ACHN (cell line): Measurements from ENCODE around the gene RPL22L1.
"Not testable (repeated sequence)": the region's sequence is repeated elsewhere in the genome, so short reads cannot be mapped to it uniquely, and the experiment has no call there.

Experiments used
- DNase-seq: peaks from one replicate; pipeline ENCODE4 v3.0.0-alpha.2; 2015
- in situ Hi-C: cut with HindIII; loops from 2 replicates; pipeline ENCODE4 v1.10.0; 2017; ENCODE audit warnings: low sequenced_read_pairs, low pct_ligation_motif_present, low pct_unique_long_range_greater_than_20kb

RPL22L1 gene

GRCh38 chr3:170869645-170870593 is at the start of gene RPL22L1:
TSS of gene RPL22L1 (minus strand) at chr3:170870195. CDS start at chr3:170870167, 28 bp downstream.
- in situ Hi-C loops: no loop called here
- peak; percentile 94 for DNase-seq

- in situ Hi-C loops: no loop called here
- DNase-seq: no peak
These were observed 48.7 kb upstream of the RPL22L1 start for GRCh38 chr3:170918715-170919114.

- in situ Hi-C loops: no loop called here
- no peak for DNase-seq
These were observed 44.7 kb upstream of the RPL22L1 start for GRCh38 chr3:170914690-170915089.

GRCh38 chr3:170914212-170914611 is 44.2 kb upstream of the RPL22L1 start:
- no peak for DNase-seq
- in situ Hi-C loops: no loop called here

GRCh38 chr3:170911051-170911450 is 41.1 kb upstream of the RPL22L1 start:
- DNase-seq: no peak
- in situ Hi-C loops: no loop called here

- DNase-seq: no peak
- in situ Hi-C loops: no loop called here
These were observed 40.5 kb upstream of the RPL22L1 start for GRCh38 chr3:170910542-170910941.

- no peak for DNase-seq
- in situ Hi-C loops: no loop called here
These were observed 39.3 kb upstream of the RPL22L1 start for GRCh38 chr3:170909129-170909903.

- in situ Hi-C loops: no loop called here
- DNase-seq: peak; percentile 93
These were observed 38.5 kb upstream of the RPL22L1 start, which contains the start of gene EIF5A2 for GRCh38 chr3:170908235-170909116. TSS of gene EIF5A2 (minus strand) at chr3:170908637. CDS start at chr3:170907806, 831 bp downstream.

- peak; percentile 12 for DNase-seq
- in situ Hi-C loops: no loop called here
These were observed 37.7 kb upstream of the RPL22L1 start for GRCh38 chr3:170907637-170908234.

- DNase-seq: no peak
- in situ Hi-C loops: no loop called here
These were observed 35.9 kb upstream of the RPL22L1 start for GRCh38 chr3:170905862-170906261.

- in situ Hi-C loops: no loop called here
- DNase-seq: no peak
These were observed 33.1 kb upstream of the RPL22L1 start for GRCh38 chr3:170903123-170903522.

- DNase-seq: no peak
- in situ Hi-C loops: no loop called here
These were observed 29.5 kb upstream of the RPL22L1 start for GRCh38 chr3:170899455-170899854.

- in situ Hi-C loops: no loop called here
- no peak for DNase-seq
These were observed 28.0 kb upstream of the RPL22L1 start for GRCh38 chr3:170897978-170898377.

GRCh38 chr3:170897199-170897598 is 27.2 kb upstream of the RPL22L1 start:
- DNase-seq, in situ Hi-C loops: not testable (repeated sequence)

- no peak for DNase-seq
- in situ Hi-C loops: no loop called here
These were observed 26.8 kb upstream of the RPL22L1 start for GRCh38 chr3:170896781-170897180.

GRCh38 chr3:170896333-170896732 is 26.3 kb upstream of the RPL22L1 start:
- in situ Hi-C loops, DNase-seq: not testable (repeated sequence)

GRCh38 chr3:170893895-170894294 is 23.9 kb upstream of the RPL22L1 start:
- no peak for DNase-seq
- in situ Hi-C loops: no loop called here

- DNase-seq: no peak
- in situ Hi-C loops: no loop called here
These were observed 19.6 kb upstream of the RPL22L1 start for GRCh38 chr3:170889630-170890029.
